ENCODE data around the gene SAXO1.

GRCh38 chr9:18889550-18889949, 143.5 kb downstream of the SAXO1 start:
- TF ChIP-seq CTCF (IDR thresholded peaks at IDR 0.05; ENCODE audit: poor library complexity) (no peak), EZH2phosphoT487 (IDR thresholded peaks at IDR 0.05; ENCODE audit: low read depth, severe bottlenecking, unreplicated experiment) (no peak), EZH2 (IDR thresholded peaks at IDR 0.05; ENCODE audit: borderline replicate concordance) (no peak)
